Measurements from ENCODE around the gene LRRK2.

The LRRK2 gene

GRCh38 chr12:40219760-40220159, 5.0 kb upstream of the LRRK2 start:
- TF ChIP-seq TAF1 (IDR thresholded peaks at IDR 0.05; ENCODE audit: borderline replicate concordance, insufficient read depth, low read length) (no peak), REST (IDR thresholded peaks at IDR 0.05; ENCODE audit: insufficient read depth in 1 of 2, low read depth in 2 of 2, low read length in 2 of 2) (peak in 1 of 2 experiments; percentile 39; a peak in 1 of 4 replicates)

GRCh38 chr12:40222247-40222646, 2.5 kb upstream of the LRRK2 start:
- TF ChIP-seq SIN3A (IDR thresholded peaks at IDR 0.05; ENCODE audit: borderline replicate concordance, insufficient read depth, low read length) (no peak), FOXP2 (optimal IDR thresholded peaks at IDR 0.05; ENCODE audit: borderline replicate concordance, extremely low read depth, extremely low read length, insufficient read depth) (no peak), REST (IDR thresholded peaks at IDR 0.05; ENCODE audit: insufficient read depth in 1 of 2, low read depth in 2 of 2, low read length in 2 of 2) (no peak), TAF1 (IDR thresholded peaks at IDR 0.05; ENCODE audit: borderline replicate concordance, insufficient read depth, low read length) (no peak), POLR2AphosphoS5 (IDR thresholded peaks at IDR 0.05; ENCODE audit: low read depth, low read length) (no peak)

- TF ChIP-seq POLR2AphosphoS5 (IDR thresholded peaks at IDR 0.05; ENCODE audit: low read depth, low read length): no peak
- TF ChIP-seq TAF1 (IDR thresholded peaks at IDR 0.05; ENCODE audit: borderline replicate concordance, insufficient read depth, low read length): no peak
- no peak for TF ChIP-seq REST (IDR thresholded peaks at IDR 0.05; ENCODE audit: insufficient read depth in 1 of 2, low read depth in 2 of 2, low read length in 2 of 2)
- TF ChIP-seq SIN3A (IDR thresholded peaks at IDR 0.05; ENCODE audit: borderline replicate concordance, insufficient read depth, low read length): no peak
- TF ChIP-seq FOXP2 (optimal IDR thresholded peaks at IDR 0.05; ENCODE audit: borderline replicate concordance, extremely low read depth, extremely low read length, insufficient read depth): no peak
Measured at GRCh38 chr12:40223646-40224045, 1.2 kb upstream of the LRRK2 start.

GRCh38 chr12:40225337-40225983, 663 bp downstream of the LRRK2 start:
- TF ChIP-seq TAF1 (IDR thresholded peaks at IDR 0.05; ENCODE audit: borderline replicate concordance, insufficient read depth, low read length): peak; percentile 36; the same call in 1 of the 2 replicates
- TF ChIP-seq FOXP2 (optimal IDR thresholded peaks at IDR 0.05; ENCODE audit: borderline replicate concordance, extremely low read depth, extremely low read length, insufficient read depth): no peak
- TF ChIP-seq POLR2AphosphoS5 (IDR thresholded peaks at IDR 0.05; ENCODE audit: low read depth, low read length): no peak
- no peak for TF ChIP-seq SIN3A (IDR thresholded peaks at IDR 0.05; ENCODE audit: borderline replicate concordance, insufficient read depth, low read length)
- no peak for TF ChIP-seq REST (IDR thresholded peaks at IDR 0.05; ENCODE audit: insufficient read depth in 1 of 2, low read depth in 2 of 2, low read length in 2 of 2)
